ENCODE measurements around the gene MEI1. TPM values are rescaled to one million over a fixed set of nuclear protein-coding genes. Genes with fewer than 3 reads are reported as not detected.
"Not testable (repeated sequence)": the region's sequence is repeated elsewhere in the genome, so short reads cannot be mapped to it uniquely, and the experiment has no call there.

Gene MEI1
- polyA plus RNA-seq, 1 donor (not counting 4 experiments of a cell fraction or from before 2014, with no cell fraction given) = 0.10 TPM

- H4K20me1 ChIP-seq (ENCODE audit: control insufficient read depth, extremely low read depth, insufficient read depth, low read length) = no peaks in the 10 kb centered on the region
- H3K27me3 ChIP-seq (ENCODE audit: control insufficient read depth, extremely low read depth, insufficient read depth, low read length) = no peaks in the 10 kb centered on the region
- no peak for DNase-seq (ENCODE audit: low read depth, low spot score)
- H3K9me1 ChIP-seq (ENCODE audit: control insufficient read depth, extremely low read depth, insufficient read depth, low read length) = no peaks in the 10 kb centered on the region
- H3K27ac ChIP-seq (ENCODE audit: control insufficient read depth, insufficient read depth, low read length) = peak overlapping the region; percentile 98
- no peak overlapping the region for H2AFZ ChIP-seq (ENCODE audit: control insufficient read depth, low read length)
- H3K9ac ChIP-seq (ENCODE audit: control insufficient read depth, extremely low read depth, insufficient read depth, low read length) = peak overlapping the region; percentile 90
- peak overlapping the region; percentile 98 for H3K4me2 ChIP-seq (ENCODE audit: control insufficient read depth, extremely low read depth, insufficient read depth, low read depth, low read length)
- H3K36me3 ChIP-seq (ENCODE audit: control insufficient read depth in 2 of 2, extremely low read depth in 1 of 2, insufficient read depth in 2 of 2, low read length in 2 of 2) = peaks cover 0 to 15% of the 10 kb centered on the region in 2 experiments
- H3K9me3 ChIP-seq (ENCODE audit: control insufficient read depth, low read depth, low read length) = no peaks in the 10 kb centered on the region
- H3K4me3 ChIP-seq (ENCODE audit: control insufficient read depth in 2 of 3, extremely low read depth in 1 of 3, insufficient read depth in 2 of 3, low read depth in 1 of 3, low read length in 3 of 3) = peak overlapping the region; percentile 88 to 90 (median 90)
- peaks cover 44% of the 10 kb centered on the region for H3K4me1 ChIP-seq (ENCODE audit: control insufficient read depth, extremely low read depth, insufficient read depth, low read length)
- no peak for TF ChIP-seq CTCF (optimal IDR thresholded peaks at IDR 0.05 in 1 of 3, IDR thresholded peaks at IDR 0.05 in 1 of 3, conservative IDR thresholded peaks at IDR 0.05 in 1 of 3; ENCODE audit: extremely low read depth in 1 of 3, insufficient read depth in 2 of 3, low read length in 3 of 3)
- TF ChIP-seq EZH2 (IDR thresholded peaks at IDR 0.05; ENCODE audit: low read length) = no peak
- H3K79me2 ChIP-seq (ENCODE audit: control insufficient read depth, insufficient read depth, low read length) = peaks cover 47% of the 10 kb centered on the region
- FAIRE-seq = no peak
- dilution Hi-C loops (cut with MboI; ENCODE audit: extremely low pct_ligation_motif_present, low sequenced_read_pairs) = no loop called here
These were observed 134.2 kb downstream of the MEI1 start for GRCh38 chr22:41833369-41834004.

GRCh38 chr22:41834005-41834944, 135.0 kb downstream of the MEI1 start:
- Histone ChIP-seq H4K20me1 (ENCODE audit: control insufficient read depth, extremely low read depth, insufficient read depth, low read length) (no peaks in the 10 kb centered on the region), H3K4me2 (ENCODE audit: control insufficient read depth, extremely low read depth, insufficient read depth, low read depth, low read length) (peak overlapping the region; percentile 98), H3K4me3 (ENCODE audit: control insufficient read depth in 2 of 3, extremely low read depth in 1 of 3, insufficient read depth in 2 of 3, low read depth in 1 of 3, low read length in 3 of 3) (peak overlapping the region; percentile 88 to 90 (median 90)), H3K27me3 (ENCODE audit: control insufficient read depth, extremely low read depth, insufficient read depth, low read length) (no peaks in the 10 kb centered on the region), H3K36me3 (ENCODE audit: control insufficient read depth in 2 of 2, extremely low read depth in 1 of 2, insufficient read depth in 2 of 2, low read length in 2 of 2) (peaks cover 0 to 17% of the 10 kb centered on the region in 2 experiments), H3K79me2 (ENCODE audit: control insufficient read depth, insufficient read depth, low read length) (peaks cover 54% of the 10 kb centered on the region), H3K9me1 (ENCODE audit: control insufficient read depth, extremely low read depth, insufficient read depth, low read length) (no peaks in the 10 kb centered on the region), H2AFZ (ENCODE audit: control insufficient read depth, low read length) (no peak overlapping the region), H3K27ac (ENCODE audit: control insufficient read depth, insufficient read depth, low read length) (peak overlapping the region; percentile 98), H3K4me1 (ENCODE audit: control insufficient read depth, extremely low read depth, insufficient read depth, low read length) (peaks cover 52% of the 10 kb centered on the region), H3K9me3 (ENCODE audit: control insufficient read depth, low read depth, low read length) (no peaks in the 10 kb centered on the region), H3K9ac (ENCODE audit: control insufficient read depth, extremely low read depth, insufficient read depth, low read length) (peak overlapping the region; percentile 90)
- DNase-seq (ENCODE audit: low read depth, low spot score) = no peak
- no peak for TF ChIP-seq CTCF (optimal IDR thresholded peaks at IDR 0.05 in 1 of 3, IDR thresholded peaks at IDR 0.05 in 1 of 3, conservative IDR thresholded peaks at IDR 0.05 in 1 of 3; ENCODE audit: extremely low read depth in 1 of 3, insufficient read depth in 2 of 3, low read length in 3 of 3)
- TF ChIP-seq EZH2 (IDR thresholded peaks at IDR 0.05; ENCODE audit: low read length) = no peak
- dilution Hi-C loops (cut with MboI; ENCODE audit: extremely low pct_ligation_motif_present, low sequenced_read_pairs) = no loop called here
- FAIRE-seq = peak; percentile 43

GRCh38 chr22:41835462-41835861, 136.2 kb downstream of the MEI1 start:
- H3K9me1 ChIP-seq (ENCODE audit: control insufficient read depth, extremely low read depth, insufficient read depth, low read length); H3K9me3 ChIP-seq (ENCODE audit: control insufficient read depth, low read depth, low read length); H3K4me3 ChIP-seq (ENCODE audit: control insufficient read depth in 2 of 3, extremely low read depth in 1 of 3, insufficient read depth in 2 of 3, low read depth in 1 of 3, low read length in 3 of 3); H2AFZ ChIP-seq (ENCODE audit: control insufficient read depth, low read length); H3K9ac ChIP-seq (ENCODE audit: control insufficient read depth, extremely low read depth, insufficient read depth, low read length); H3K27me3 ChIP-seq (ENCODE audit: control insufficient read depth, extremely low read depth, insufficient read depth, low read length); H4K20me1 ChIP-seq (ENCODE audit: control insufficient read depth, extremely low read depth, insufficient read depth, low read length); FAIRE-seq; DNase-seq (ENCODE audit: low read depth, low spot score); dilution Hi-C loops (cut with MboI; ENCODE audit: extremely low pct_ligation_motif_present, low sequenced_read_pairs): not testable (repeated sequence)
- peaks cover 66% of the 10 kb centered on the region for H3K79me2 ChIP-seq (ENCODE audit: control insufficient read depth, insufficient read depth, low read length)
- peak overlapping the region; percentile 10 for H3K27ac ChIP-seq (ENCODE audit: control insufficient read depth, insufficient read depth, low read length)
- peaks cover 0 to 20% of the 10 kb centered on the region in 2 experiments for H3K36me3 ChIP-seq (ENCODE audit: control insufficient read depth in 2 of 2, extremely low read depth in 1 of 2, insufficient read depth in 2 of 2, low read length in 2 of 2)
- peaks cover 61% of the 10 kb centered on the region for H3K4me1 ChIP-seq (ENCODE audit: control insufficient read depth, extremely low read depth, insufficient read depth, low read length)
- H3K4me2 ChIP-seq (ENCODE audit: control insufficient read depth, extremely low read depth, insufficient read depth, low read depth, low read length) = peak overlapping the region; percentile 34
